ENCODE results near the gene PCSK1. TPM values are rescaled to one million over a fixed set of nuclear protein-coding genes. Genes with fewer than 3 reads are reported as not detected.

PCSK1 gene
- total RNA-seq, 3 donors from 2014 or later (not counting 1 experiment from before 2014, with no cell fraction given), result not detected

DNA sequence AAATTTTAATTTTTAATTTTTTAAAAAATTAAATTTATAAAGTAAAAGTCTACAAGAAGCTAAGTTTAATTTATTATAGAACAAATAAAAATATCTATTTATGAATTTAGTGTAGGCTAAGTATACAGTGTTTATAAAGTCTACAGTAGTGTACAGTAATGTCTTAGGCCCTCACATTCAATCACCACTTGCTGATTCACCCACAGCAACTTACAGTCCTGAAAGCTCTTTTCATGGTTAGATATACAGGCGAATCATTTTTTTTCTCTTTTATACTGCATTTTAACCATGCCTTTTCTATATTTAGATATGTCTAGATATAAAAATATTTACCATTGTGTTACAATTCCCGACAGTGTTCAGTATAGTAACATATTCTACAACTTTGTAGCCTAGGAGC is 55.9 kb downstream of the PCSK1 start:
- H3K9me3 ChIP-seq (ENCODE audit: control insufficient read depth, insufficient read depth, low read length), result no peaks in the 10 kb centered on the region
- H3K27ac ChIP-seq (ENCODE audit: low read length), result no peak overlapping the region
- peaks cover 5% of the 10 kb centered on the region for H3K27me3 ChIP-seq (ENCODE audit: control insufficient read depth, insufficient read depth, low read length)
- no peaks in the 10 kb centered on the region for H3K36me3 ChIP-seq (ENCODE audit: control insufficient read depth, insufficient read depth, low read length)
- no peak for TF ChIP-seq CTCF (IDR thresholded peaks at IDR 0.05)
- intact Hi-C loops (cut with micrococcal nuclease), result no loop called here
- no CpG with 5 or more reads among the region's 2 CpGs for WGBS (ENCODE audit: insufficient coverage)
- no peaks in the 10 kb centered on the region for H3K4me1 ChIP-seq (ENCODE audit: control insufficient read depth, insufficient read depth, low read length)
- H3K4me3 ChIP-seq (ENCODE audit: low read length), result no peak overlapping the region
- Mint-ChIP-seq H3K4me3 (no peak overlapping the region), H3K27me3 (ENCODE audit: low read depth in 2 of 2) (peaks cover 9 to 42% of the 10 kb centered on the region in 2 donors), H3K36me3 (no peaks in the 10 kb centered on the region), H3K4me1 (no peaks in the 10 kb centered on the region), H3K9me3 (no peaks in the 10 kb centered on the region), H3K27ac (no peak overlapping the region)
- ATAC-seq, result no peak
- DNase-seq, result no peak

- H3K4me1 Mint-ChIP-seq, result no peaks in the 10 kb centered on the region
- Histone ChIP-seq H3K9me3 (ENCODE audit: control insufficient read depth, insufficient read depth, low read length) (no peaks in the 10 kb centered on the region), H3K36me3 (ENCODE audit: control insufficient read depth, insufficient read depth, low read length) (no peaks in the 10 kb centered on the region), H3K4me1 (ENCODE audit: control insufficient read depth, insufficient read depth, low read length) (no peaks in the 10 kb centered on the region), H3K4me3 (ENCODE audit: low read length) (no peak overlapping the region), H3K27ac (ENCODE audit: low read length) (no peak overlapping the region), H3K27me3 (ENCODE audit: control insufficient read depth, insufficient read depth, low read length) (peaks cover 4% of the 10 kb centered on the region)
- 67% methylated on average over 4 of the region's 5 CpGs for WGBS (ENCODE audit: insufficient coverage)
- no peaks in the 10 kb centered on the region for H3K9me3 Mint-ChIP-seq
- no peak overlapping the region for H3K4me3 Mint-ChIP-seq
- H3K36me3 Mint-ChIP-seq, result no peaks in the 10 kb centered on the region
- ATAC-seq (no peak), DNase-seq (peak in 1 of 2 donors; percentile 18)
- H3K27ac Mint-ChIP-seq, result no peak overlapping the region
- no peak for TF ChIP-seq CTCF (IDR thresholded peaks at IDR 0.05)
- intact Hi-C loops (cut with micrococcal nuclease), result no loop called here
- peaks cover 11 to 40% of the 10 kb centered on the region in 2 donors for H3K27me3 Mint-ChIP-seq (ENCODE audit: low read depth in 2 of 2)
Observed at GRCh38 chr5:96374653-96375052, 58.4 kb downstream of the PCSK1 start.

GRCh38 chr5:96373381-96373733 is 59.7 kb downstream of the PCSK1 start:
- no peak overlapping the region for H3K27ac Mint-ChIP-seq
- Histone ChIP-seq H3K27ac (ENCODE audit: low read length) (no peak overlapping the region), H3K4me3 (ENCODE audit: low read length) (no peak overlapping the region), H3K4me1 (ENCODE audit: control insufficient read depth, insufficient read depth, low read length) (no peaks in the 10 kb centered on the region), H3K27me3 (ENCODE audit: control insufficient read depth, insufficient read depth, low read length) (peaks cover 6% of the 10 kb centered on the region), H3K9me3 (ENCODE audit: control insufficient read depth, insufficient read depth, low read length) (no peaks in the 10 kb centered on the region), H3K36me3 (ENCODE audit: control insufficient read depth, insufficient read depth, low read length) (no peaks in the 10 kb centered on the region)
- ATAC-seq, result no peak
- 86% methylated on average over 3 of the region's 4 CpGs for WGBS (ENCODE audit: insufficient coverage)
- peaks cover 14 to 46% of the 10 kb centered on the region in 2 donors for H3K27me3 Mint-ChIP-seq (ENCODE audit: low read depth in 2 of 2)
- intact Hi-C loops (cut with micrococcal nuclease), result no loop called here
- no peak for DNase-seq
- H3K36me3 Mint-ChIP-seq, result no peaks in the 10 kb centered on the region
- no peak for TF ChIP-seq CTCF (IDR thresholded peaks at IDR 0.05)
- H3K4me1 Mint-ChIP-seq, result no peaks in the 10 kb centered on the region
- no peak overlapping the region for H3K4me3 Mint-ChIP-seq
- H3K9me3 Mint-ChIP-seq, result no peaks in the 10 kb centered on the region

GRCh38 chr5:96372726-96373380 is 60.2 kb downstream of the PCSK1 start:
- Histone ChIP-seq H3K4me1 (ENCODE audit: control insufficient read depth, insufficient read depth, low read length) (no peaks in the 10 kb centered on the region), H3K4me3 (ENCODE audit: low read length) (no peak overlapping the region), H3K27me3 (ENCODE audit: control insufficient read depth, insufficient read depth, low read length) (peaks cover 6% of the 10 kb centered on the region), H3K36me3 (ENCODE audit: control insufficient read depth, insufficient read depth, low read length) (no peaks in the 10 kb centered on the region), H3K9me3 (ENCODE audit: control insufficient read depth, insufficient read depth, low read length) (no peaks in the 10 kb centered on the region), H3K27ac (ENCODE audit: low read length) (no peak overlapping the region)
- no CpG with 5 or more reads among the region's 2 CpGs for WGBS (ENCODE audit: insufficient coverage)
- no peaks in the 10 kb centered on the region for H3K4me1 Mint-ChIP-seq
- no peak for TF ChIP-seq CTCF (IDR thresholded peaks at IDR 0.05)
- peaks cover 14 to 46% of the 10 kb centered on the region in 2 donors for H3K27me3 Mint-ChIP-seq (ENCODE audit: low read depth in 2 of 2)
- intact Hi-C loops (cut with micrococcal nuclease), result no loop called here
- no peak overlapping the region for H3K27ac Mint-ChIP-seq
- H3K36me3 Mint-ChIP-seq, result no peaks in the 10 kb centered on the region
- no peak overlapping the region for H3K4me3 Mint-ChIP-seq
- ATAC-seq, result no peak
- no peaks in the 10 kb centered on the region for H3K9me3 Mint-ChIP-seq
- DNase-seq, result no peak

Data from natural killer cell (primary cell).